ENCODE data around the gene GYG1.

DNA sequence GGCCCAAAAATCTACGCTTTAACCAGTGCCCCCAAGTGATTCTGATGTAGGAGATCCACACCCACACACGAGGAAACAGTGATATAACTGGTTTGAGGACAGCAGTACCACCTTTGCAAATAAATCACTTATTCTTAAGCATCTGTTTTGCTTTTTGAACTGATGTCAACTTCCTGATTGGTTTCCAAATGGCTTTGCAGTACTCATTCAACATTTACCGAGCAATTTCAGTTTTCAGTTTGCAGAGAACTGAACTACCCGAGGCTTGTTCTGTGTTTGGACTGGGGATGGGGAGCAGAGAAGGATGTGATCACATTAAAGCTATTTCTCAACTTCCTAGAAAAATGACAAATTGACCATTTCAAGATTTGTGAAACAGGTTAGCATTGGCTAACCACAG is 1.1 kb upstream of the GYG1 start:
- no peak for TF ChIP-seq EZH2 (IDR thresholded peaks at IDR 0.05; ENCODE audit: borderline replicate concordance, low read length)
- TF ChIP-seq, protein P1, sequence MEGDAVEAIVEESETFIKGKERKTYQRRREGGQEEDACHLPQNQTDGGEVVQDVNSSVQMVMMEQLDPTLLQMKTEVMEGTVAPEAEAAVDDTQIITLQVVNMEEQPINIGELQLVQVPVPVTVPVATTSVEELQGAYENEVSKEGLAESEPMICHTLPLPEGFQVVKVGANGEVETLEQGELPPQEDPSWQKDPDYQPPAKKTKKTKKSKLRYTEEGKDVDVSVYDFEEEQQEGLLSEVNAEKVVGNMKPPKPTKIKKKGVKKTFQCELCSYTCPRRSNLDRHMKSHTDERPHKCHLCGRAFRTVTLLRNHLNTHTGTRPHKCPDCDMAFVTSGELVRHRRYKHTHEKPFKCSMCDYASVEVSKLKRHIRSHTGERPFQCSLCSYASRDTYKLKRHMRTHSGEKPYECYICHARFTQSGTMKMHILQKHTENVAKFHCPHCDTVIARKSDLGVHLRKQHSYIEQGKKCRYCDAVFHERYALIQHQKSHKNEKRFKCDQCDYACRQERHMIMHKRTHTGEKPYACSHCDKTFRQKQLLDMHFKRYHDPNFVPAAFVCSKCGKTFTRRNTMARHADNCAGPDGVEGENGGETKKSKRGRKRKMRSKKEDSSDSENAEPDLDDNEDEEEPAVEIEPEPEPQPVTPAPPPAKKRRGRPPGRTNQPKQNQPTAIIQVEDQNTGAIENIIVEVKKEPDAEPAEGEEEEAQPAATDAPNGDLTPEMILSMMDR (IDR thresholded peaks at IDR 0.05; ENCODE audit: low read length), result no peak
